IMR-90 (cell line): ENCODE results near the gene POC1B. TPM values are rescaled to one million over a fixed set of nuclear protein-coding genes. Genes with fewer than 3 reads are reported as not detected.

Source experiments
- ATAC-seq: fragments of 200-7000 bp; cut with Tn5 transposase; 2 replicates; pipeline ENCODE4 v1.9.1; 2020; ENCODE audit warnings: low read depth, mild to moderate bottlenecking, moderate library complexity
- BruUV-seq: library from RNA; stranded (reverse); fragments of 400-500 nt; replicated peaks from 2 replicates; lab custom pipeline; 2021; lab: Mats Ljungman, UMichigan
- CTCF ChIA-PET: fragments of 300-600 bp; formaldehyde crosslinking; extraction: SDS; loops from one replicate; lab custom pipeline; 2021; ENCODE audit warnings: antibody characterized with exemption; lab: Yijun Ruan, JAX
- POLR2A ChIA-PET: fragments of 300-600 bp; sonication (Branson Sonifier 250); formaldehyde crosslinking; loops from one replicate; lab custom pipeline; 2022; ENCODE audit warnings: antibody characterized with exemption; ENCODE audit not compliant: unreplicated experiment; lab: Charles Lee
- DNase-seq: peaks from one replicate; pipeline ENCODE4 v3.0.0; 2013
- H2AFZ ChIP-seq: replicated peaks from 2 replicates; pipeline ENCODE3; 2013; ENCODE audit warnings: low read length, mild to moderate bottlenecking; ENCODE audit not compliant: poor library complexity
- H2AK5ac ChIP-seq: 2 replicates; pipeline ENCODE4 v1.6.1; 2013; ENCODE audit warnings: low read depth, low read length, inconsistent platforms
- H2AK9ac ChIP-seq: replicated peaks from 2 replicates; pipeline ENCODE3; 2013; ENCODE audit warnings: mild to moderate bottlenecking, low read depth, low read length, moderate library complexity; ENCODE audit not compliant: poor library complexity
- H2BK120ac ChIP-seq: 2 replicates; pipeline ENCODE4 v1.6.1; 2013; ENCODE audit warnings: low read depth, low read length, inconsistent platforms
- H2BK15ac ChIP-seq: 3 replicates; pipeline ENCODE4 v1.6.1; 2013; ENCODE audit warnings: low read depth, low read length, inconsistent platforms
- H2BK20ac ChIP-seq: 2 replicates; pipeline ENCODE4 v1.6.1; 2013; ENCODE audit warnings: low read depth, mild to moderate bottlenecking, inconsistent platforms, low read length, moderate library complexity
- H2BK5ac ChIP-seq: 2 replicates; pipeline ENCODE4 v1.6.1; 2013; ENCODE audit warnings: mild to moderate bottlenecking, low read depth, low read length, inconsistent platforms; ENCODE audit not compliant: poor library complexity, severe bottlenecking
- H3K14ac ChIP-seq: replicated peaks from 2 replicates; pipeline ENCODE4 v1.6.1; 2013; ENCODE audit warnings: low read depth, low read length, inconsistent platforms
- H3K18ac ChIP-seq: 2 replicates; pipeline ENCODE4 v1.6.1; 2013; ENCODE audit warnings: low read depth, low read length, control low read depth
- H3K23ac ChIP-seq: 2 replicates; pipeline ENCODE4 v1.6.1; 2013; ENCODE audit warnings: low read depth, low read length, inconsistent platforms
- H3K27ac ChIP-seq: 2 replicates; pipeline ENCODE4 v1.5.1; 2013; ENCODE audit warnings: mild to moderate bottlenecking, control low read depth, low read length; ENCODE audit not compliant: insufficient read depth
- H3K27me3 ChIP-seq: 2 replicates; pipeline ENCODE4 v1.6.1; 2013; ENCODE audit warnings: low read length; ENCODE audit not compliant: control insufficient read depth, insufficient read depth
- H3K36me3 ChIP-seq: 2 replicates; pipeline ENCODE4 v1.6.1; 2013; ENCODE audit warnings: low read length, mixed read lengths; ENCODE audit not compliant: control insufficient read depth, insufficient read depth
- H3K4ac ChIP-seq: 2 replicates; pipeline ENCODE4 v1.6.1; 2013; ENCODE audit warnings: low read depth, low read length, inconsistent platforms
- H3K4me1 ChIP-seq: 2 replicates; pipeline ENCODE4 v1.6.1; 2013; ENCODE audit warnings: low read length, mixed read lengths; ENCODE audit not compliant: control insufficient read depth, insufficient read depth
- H3K4me2 ChIP-seq: 2 replicates; pipeline ENCODE4 v1.6.1; 2013; ENCODE audit warnings: low read depth, mild to moderate bottlenecking, control low read depth, low read length, moderate library complexity
- H3K4me3 ChIP-seq: 2 replicates; pipeline ENCODE4 v1.5.1; 2013; ENCODE audit warnings: low read depth, mild to moderate bottlenecking, control low read depth, low read length, moderate library complexity; ENCODE audit not compliant: insufficient read depth
- H3K56ac ChIP-seq: 2 replicates; pipeline ENCODE4 v1.6.1; 2013; ENCODE audit warnings: low read length, inconsistent platforms; ENCODE audit not compliant: insufficient read depth; ENCODE audit errors: extremely low read depth
- H3K79me1 ChIP-seq, 2 experiments: 2 replicates each; pipeline ENCODE4 v1.6.1; 2013; ENCODE audit warnings: low read length in 2 of 2, inconsistent platforms in 1 of 2, low read depth in 1 of 2
- H3K9ac ChIP-seq: 2 replicates; pipeline ENCODE4 v1.6.1; 2013; ENCODE audit warnings: low read depth, low read length, control low read depth
- H3K9me1 ChIP-seq: 2 replicates; pipeline ENCODE4 v1.6.1; 2013; ENCODE audit warnings: low read length, inconsistent platforms; ENCODE audit not compliant: insufficient read depth
- H3K9me3 ChIP-seq: 2 replicates; pipeline ENCODE4 v1.6.1; 2013; ENCODE audit warnings: low read length; ENCODE audit not compliant: control insufficient read depth, insufficient read depth
- H4K20me1 ChIP-seq: 2 replicates; pipeline ENCODE4 v1.6.1; 2013; ENCODE audit warnings: low read length, inconsistent platforms; ENCODE audit not compliant: insufficient read depth
- H4K5ac ChIP-seq: 2 replicates; pipeline ENCODE4 v1.6.1; 2013; ENCODE audit warnings: mild to moderate bottlenecking, low read depth, low read length, control low read depth
- H4K8ac ChIP-seq, 2 experiments: 2 replicates each; pipeline ENCODE4 v1.6.1; 2013; ENCODE audit warnings: low read depth in 2 of 2, low read length in 2 of 2, control low read depth in 1 of 2, inconsistent platforms in 1 of 2
- H4K91ac ChIP-seq: 2 replicates; pipeline ENCODE4 v1.6.1; 2013; ENCODE audit warnings: low read depth, low read length, inconsistent platforms; ENCODE audit not compliant: insufficient read depth
- CHD1 ChIP-seq: IDR thresholded peaks from 2 replicates; pipeline ENCODE4 v1.6.1; 2012; ENCODE audit warnings: low read depth, low read length, improper control_type of control experiment
- MAZ ChIP-seq: IDR thresholded peaks from 2 replicates; pipeline ENCODE4 v1.6.1; 2012; ENCODE audit warnings: low read depth, mild to moderate bottlenecking, low read length, improper control_type of control experiment, moderate library complexity, borderline replicate concordance
- RCOR1 ChIP-seq: IDR thresholded peaks from 2 replicates; pipeline ENCODE4 v1.6.1; 2012; ENCODE audit warnings: mild to moderate bottlenecking, low read length, improper control_type of control experiment; ENCODE audit not compliant: insufficient replicate concordance
- SMC3 ChIP-seq: fragments of 150-350 bp; IDR thresholded peaks from 2 replicates; pipeline ENCODE4 v1.6.1; 2016; ENCODE audit warnings: low read depth, mild to moderate bottlenecking, antibody characterized with exemption, low read length, moderate library complexity
- WGBS, 2 experiments: methylation state at CpG; one replicate each; pipeline versions ENCODE4 v1.1.5 to v1.1.7; 2013; ENCODE audit warnings: missing lambda C conversion rate in 2 of 2; ENCODE audit not compliant: insufficient read length in 1 of 2; ENCODE audit errors: extremely low coverage in 2 of 2; 5-methylcytosine and 5-hydroxymethylcytosine counted together
- dilution Hi-C: fragments of 300-500 bp; cut with HindIII; formaldehyde crosslinking; loops from one replicate; pipeline ENCODE4 v1.14.3; 2018; ENCODE audit warnings: low sequenced_read_pairs; ENCODE audit not compliant: unreplicated experiment
- in situ Hi-C: fragments of 300-500 bp; cut with MboI; formaldehyde crosslinking; loops from 3 replicates; pipeline ENCODE4 v1.14.3; 2019; ENCODE audit warnings: low sequenced_read_pairs, inconsistent platforms, mixed read lengths
- intact Hi-C: fragments of 100-400 bp; cut with micrococcal nuclease; formaldehyde crosslinking; loops from 2 replicates; pipeline ENCODE4 v1.10.0; 2022
- polyA plus RNA-seq, 3 experiments: library from polyadenylated mRNA; depleted of rRNA; stranded (reverse); fragments of >200 nt; gene quantifications; 2 replicates each; pipeline ENCODE4 v1.2.3, GENCODE V29; 2012; ENCODE audit warnings: low replicate concordance in 1 of 3
- total RNA-seq: library from RNA; depleted of rRNA; stranded (reverse); fragments of >200 nt; gene quantifications from 2 replicates; pipeline ENCODE4 v1.2.3, GENCODE V29; 2012
- TF ChIP-seq, protein P1 (sequence below): conservative IDR thresholded peaks from 2 replicates; pipeline ENCODE4 v1.5.1; 2012; ENCODE audit warnings: mild to moderate bottlenecking, low read depth, low read length, improper control_type of control experiment

Gene POC1B
- total and polyA plus RNA-seq, 2 of the 4 experiments (the other 2 are of a cell fraction) = 5.0 to 10.4 TPM

DNA sequence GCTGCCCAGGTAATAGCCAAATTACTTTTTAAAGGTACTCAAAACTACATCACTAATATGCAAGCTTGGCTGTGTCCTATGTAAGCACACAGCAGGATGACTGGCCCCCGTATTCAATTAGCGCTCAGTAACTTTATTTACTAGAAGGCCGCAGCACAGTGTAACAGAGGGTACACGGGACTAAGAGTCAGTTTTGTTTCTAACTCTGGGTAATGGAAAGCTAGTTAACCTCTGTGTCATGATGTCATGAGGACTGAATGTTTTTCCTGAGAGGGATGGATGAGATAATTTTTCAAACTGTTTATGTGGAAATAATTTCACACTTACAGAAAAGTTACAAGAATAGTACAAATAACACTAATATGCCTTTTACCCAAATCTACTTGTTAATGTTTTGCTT is 28.4 kb downstream of the POC1B start:
- DNase-seq (peak; percentile 14), ATAC-seq (no peak)
- no CpG with 5 or more reads among the region's 4 CpGs for WGBS, 2 experiments
- Histone ChIP-seq H2BK15ac (no peak overlapping the region), H3K79me1 (peaks cover 0 to 10% of the 10 kb centered on the region in 2 experiments; a peak in 1 of 4 replicates), H3K27ac (no peak overlapping the region), H3K9me1 (peaks cover 10% of the 10 kb centered on the region), H3K36me3 (0 out of 2 replicates have a peak, but pooled peaks cover 2% of the 10 kb centered on the region), H2BK5ac (no peak overlapping the region), H4K91ac (no peak overlapping the region), H3K23ac (no peak overlapping the region), H2AK5ac (no peak overlapping the region), H4K8ac (no peak overlapping the region), H3K9me3 (no peaks in the 10 kb centered on the region), H4K5ac (no peak overlapping the region), H3K4me2 (no peak overlapping the region), H3K4ac (no peak overlapping the region), H2AK9ac (no peak overlapping the region), H3K18ac (no peak overlapping the region), H2BK120ac (no peak overlapping the region), H3K56ac (no peak overlapping the region), H2BK20ac (no peak overlapping the region), H2AFZ (no peak overlapping the region), H3K27me3 (no peaks in the 10 kb centered on the region), H3K14ac (no peak overlapping the region), H4K20me1 (no peaks in the 10 kb centered on the region), H3K9ac (no peak overlapping the region), H3K4me1 (peaks cover 6% of the 10 kb centered on the region), H3K4me3 (no peak overlapping the region)
- TF ChIP-seq MAZ = no peak
- no peak for TF ChIP-seq SMC3
- TF ChIP-seq CHD1 = no peak
- TF ChIP-seq, protein P1, sequence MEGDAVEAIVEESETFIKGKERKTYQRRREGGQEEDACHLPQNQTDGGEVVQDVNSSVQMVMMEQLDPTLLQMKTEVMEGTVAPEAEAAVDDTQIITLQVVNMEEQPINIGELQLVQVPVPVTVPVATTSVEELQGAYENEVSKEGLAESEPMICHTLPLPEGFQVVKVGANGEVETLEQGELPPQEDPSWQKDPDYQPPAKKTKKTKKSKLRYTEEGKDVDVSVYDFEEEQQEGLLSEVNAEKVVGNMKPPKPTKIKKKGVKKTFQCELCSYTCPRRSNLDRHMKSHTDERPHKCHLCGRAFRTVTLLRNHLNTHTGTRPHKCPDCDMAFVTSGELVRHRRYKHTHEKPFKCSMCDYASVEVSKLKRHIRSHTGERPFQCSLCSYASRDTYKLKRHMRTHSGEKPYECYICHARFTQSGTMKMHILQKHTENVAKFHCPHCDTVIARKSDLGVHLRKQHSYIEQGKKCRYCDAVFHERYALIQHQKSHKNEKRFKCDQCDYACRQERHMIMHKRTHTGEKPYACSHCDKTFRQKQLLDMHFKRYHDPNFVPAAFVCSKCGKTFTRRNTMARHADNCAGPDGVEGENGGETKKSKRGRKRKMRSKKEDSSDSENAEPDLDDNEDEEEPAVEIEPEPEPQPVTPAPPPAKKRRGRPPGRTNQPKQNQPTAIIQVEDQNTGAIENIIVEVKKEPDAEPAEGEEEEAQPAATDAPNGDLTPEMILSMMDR = no peak
- no peak for TF ChIP-seq RCOR1
- intact Hi-C loops (no loop called here), dilution Hi-C loops (no loop called here), in situ Hi-C loops (no loop called here)
- BruUV-seq = no TSS peak
- POLR2A ChIA-PET = no interaction called here
- CTCF ChIA-PET = interaction anchor here (1.9 kb wide), 1 partner anchor 478 kb away, joined by 9 read pairs; no protein-coding TSS in a partner anchor
